GM12875 (cell line): Measurements from ENCODE around the gene FAM3D.

Source experiments
- H3K4me3 ChIP-seq: one replicate; pipeline ENCODE4 v1.5.1; 2011; ENCODE audit warnings: low read depth, low read length, control low read depth
- CTCF ChIP-seq: IDR thresholded peaks from 2 replicates; pipeline ENCODE4 v1.5.1; 2011; ENCODE audit warnings: low read depth, mild to moderate bottlenecking, control low read depth, inconsistent platforms, low read length, moderate library complexity, borderline replicate concordance; ENCODE audit not compliant: insufficient read depth

Gene FAM3D

GRCh38 chr3:58620421-58620820 lies 46.2 kb downstream of the FAM3D start:
- H3K4me3 ChIP-seq: no peak overlapping the region
- no peak for TF ChIP-seq CTCF

GRCh38 chr3:58617338-58617761 lies 49.2 kb downstream of the FAM3D start:
- no peak for TF ChIP-seq CTCF
- no peak overlapping the region for H3K4me3 ChIP-seq

DNA sequence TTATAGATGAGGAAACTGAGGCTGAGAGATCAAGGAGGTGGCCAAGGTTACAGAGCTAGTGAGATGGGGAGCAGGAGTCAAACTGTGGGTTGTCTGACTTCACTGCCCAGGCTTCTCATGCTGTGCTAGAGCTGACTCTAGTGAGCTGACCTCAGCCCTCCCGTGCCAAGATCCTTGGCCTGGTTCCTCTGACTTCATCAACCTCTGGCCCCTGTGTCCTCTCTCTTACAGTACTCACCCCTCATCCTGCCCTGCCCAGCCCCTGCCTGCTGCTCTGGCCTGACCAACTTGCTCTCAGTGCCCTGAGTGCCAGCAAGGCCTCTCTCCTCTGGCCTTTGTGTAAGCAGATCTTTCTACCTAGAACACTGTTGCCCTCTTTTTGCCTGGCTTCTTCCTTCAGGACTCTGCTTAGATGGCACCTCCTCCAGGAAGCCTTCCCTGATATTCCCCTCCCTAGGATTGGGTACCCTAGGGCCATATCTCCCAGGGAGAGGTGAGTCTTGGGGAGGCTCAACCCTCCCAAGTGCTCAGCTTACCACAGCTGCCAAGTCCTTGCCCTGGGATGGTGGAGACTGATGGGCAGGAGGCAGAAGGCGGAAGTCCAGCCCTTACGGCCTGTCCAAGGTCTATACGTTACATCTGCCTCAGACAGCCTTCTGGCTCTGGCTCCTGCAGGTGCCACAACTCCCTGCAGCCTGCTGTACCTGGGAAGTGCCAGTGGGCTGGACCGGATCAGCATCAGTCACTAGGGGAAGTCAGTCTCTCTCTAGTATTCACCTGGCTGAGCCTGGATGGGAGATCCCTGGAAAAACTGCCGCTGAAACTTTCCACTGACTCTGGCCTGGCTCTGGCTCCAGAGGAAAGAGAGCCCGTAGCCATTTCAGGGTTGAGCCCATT lies 53.1 kb downstream of the FAM3D start:
- H3K4me3 ChIP-seq: no peak overlapping the region
- no peak for TF ChIP-seq CTCF

- TF ChIP-seq CTCF: no peak
- H3K4me3 ChIP-seq: no peak overlapping the region
Observed at GRCh38 chr3:58612830-58613229, 53.7 kb downstream of the FAM3D start.

- H3K4me3 ChIP-seq: no peak overlapping the region
- TF ChIP-seq CTCF: no peak
Observed at GRCh38 chr3:58609990-58610389, 56.6 kb downstream of the FAM3D start.

DNA sequence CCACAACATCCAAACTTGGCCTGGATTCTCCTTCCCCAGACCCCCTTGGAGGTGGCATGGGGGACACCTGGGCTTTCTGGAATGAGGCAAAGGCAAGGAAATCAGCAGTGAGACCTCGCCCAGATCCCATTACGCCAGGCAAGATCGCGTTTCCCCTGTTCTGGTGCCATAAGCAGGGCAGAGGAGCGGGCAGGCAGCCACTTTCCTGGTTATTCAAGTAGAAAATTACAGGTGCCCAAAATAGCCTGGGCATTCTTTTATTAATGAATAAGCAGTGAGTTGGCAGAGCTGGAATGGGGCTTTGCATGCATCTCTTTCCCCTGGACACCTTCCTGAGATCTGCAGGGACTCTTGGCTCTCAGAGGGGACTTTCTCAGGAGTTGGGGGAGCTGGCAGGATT lies 57.9 kb downstream of the FAM3D start:
- no peak overlapping the region for H3K4me3 ChIP-seq
- no peak for TF ChIP-seq CTCF

DNA sequence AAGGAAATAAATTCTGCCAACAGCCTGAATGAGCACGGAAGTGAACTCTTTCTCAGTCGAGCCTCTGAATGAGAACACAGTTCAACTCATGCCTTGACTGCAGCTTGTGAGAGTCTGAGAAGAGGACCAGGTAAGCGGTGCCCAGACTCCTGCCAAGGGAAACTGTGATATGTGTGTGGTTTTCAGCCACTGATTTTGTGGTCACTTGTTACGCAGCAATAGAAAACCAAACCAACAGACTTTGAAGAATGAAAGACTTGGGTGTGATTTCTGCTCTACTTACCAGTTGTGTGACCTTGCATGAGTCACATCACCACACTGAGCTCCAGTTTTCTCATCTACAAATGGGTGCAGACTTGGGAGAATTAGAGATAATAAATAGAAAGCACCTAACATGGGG lies 58.8 kb downstream of the FAM3D start:
- no peak for TF ChIP-seq CTCF
- H3K4me3 ChIP-seq: no peak overlapping the region
